DOHH2 (cell line): ENCODE results near the gene SLC5A4.

Experiments used
- EZH2phosphoT487 ChIP-seq: fragments of 200-600 bp; sonication (generic); IDR thresholded peaks from 2 replicates; pipeline ENCODE4 v1.6.1; 2017; ENCODE audit warnings: borderline replicate concordance, mild to moderate bottlenecking, antibody characterized with exemption, low read length, moderate library complexity, mixed read lengths
- TF ChIP-seq, protein P1 (sequence below): fragments of 200-600 bp; sonication (generic); IDR thresholded peaks from one replicate; pipeline ENCODE4 v1.5.1; 2014; ENCODE audit warnings: antibody characterized with exemption, mild to moderate bottlenecking, low read depth, low read length; ENCODE audit not compliant: poor library complexity, severe bottlenecking

DNA sequence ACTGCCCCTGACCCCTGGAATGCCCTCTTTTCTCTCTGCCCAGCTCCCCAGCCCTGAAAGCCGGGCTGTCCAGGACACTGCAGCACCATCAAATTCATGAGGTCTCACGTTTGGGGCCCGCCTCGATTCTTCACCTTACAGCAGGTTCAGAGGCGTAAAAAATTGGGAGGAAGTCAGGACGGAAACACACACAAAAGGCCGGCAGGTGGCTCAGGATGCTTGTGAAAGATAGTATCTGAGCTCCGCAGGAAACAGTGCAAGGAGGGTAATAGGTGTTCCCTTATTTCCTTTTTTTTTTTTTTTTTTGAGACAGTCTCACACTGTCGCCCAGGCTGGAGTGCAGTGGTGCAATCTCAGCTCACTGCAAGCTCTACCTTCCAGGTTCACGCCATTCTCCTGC, 54.4 kb downstream of the SLC5A4 start:
- TF ChIP-seq, protein P1, sequence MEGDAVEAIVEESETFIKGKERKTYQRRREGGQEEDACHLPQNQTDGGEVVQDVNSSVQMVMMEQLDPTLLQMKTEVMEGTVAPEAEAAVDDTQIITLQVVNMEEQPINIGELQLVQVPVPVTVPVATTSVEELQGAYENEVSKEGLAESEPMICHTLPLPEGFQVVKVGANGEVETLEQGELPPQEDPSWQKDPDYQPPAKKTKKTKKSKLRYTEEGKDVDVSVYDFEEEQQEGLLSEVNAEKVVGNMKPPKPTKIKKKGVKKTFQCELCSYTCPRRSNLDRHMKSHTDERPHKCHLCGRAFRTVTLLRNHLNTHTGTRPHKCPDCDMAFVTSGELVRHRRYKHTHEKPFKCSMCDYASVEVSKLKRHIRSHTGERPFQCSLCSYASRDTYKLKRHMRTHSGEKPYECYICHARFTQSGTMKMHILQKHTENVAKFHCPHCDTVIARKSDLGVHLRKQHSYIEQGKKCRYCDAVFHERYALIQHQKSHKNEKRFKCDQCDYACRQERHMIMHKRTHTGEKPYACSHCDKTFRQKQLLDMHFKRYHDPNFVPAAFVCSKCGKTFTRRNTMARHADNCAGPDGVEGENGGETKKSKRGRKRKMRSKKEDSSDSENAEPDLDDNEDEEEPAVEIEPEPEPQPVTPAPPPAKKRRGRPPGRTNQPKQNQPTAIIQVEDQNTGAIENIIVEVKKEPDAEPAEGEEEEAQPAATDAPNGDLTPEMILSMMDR = no peak
- TF ChIP-seq EZH2phosphoT487 = no peak
